K562 (cell line): Measurements from ENCODE around the gene CST6. TPM values are rescaled to one million over a fixed set of nuclear protein-coding genes. Genes with fewer than 3 reads are reported as not detected.

Source experiments
- CCNT2 ChIP-seq: IDR thresholded peaks from 2 replicates; pipeline ENCODE4 v1.6.1; 2011; ENCODE audit warnings: borderline replicate concordance, low read depth, mild to moderate bottlenecking, moderate library complexity, mixed read lengths, low read length; ENCODE audit not compliant: insufficient read length; ENCODE audit errors: extremely low read depth
- DIDO1 ChIP-seq: fragments of 450-650 bp; IDR thresholded peaks from 2 replicates; pipeline ENCODE4 v1.6.1; 2016; ENCODE audit warnings: low read depth, missing biosample characterization, missing genetic modification characterization
- FOXA1 ChIP-seq: fragments of 450-650 bp; IDR thresholded peaks from 2 replicates; pipeline ENCODE4 v1.6.1; 2016; ENCODE audit warnings: mild to moderate bottlenecking, borderline replicate concordance
- HCFC1 ChIP-seq: IDR thresholded peaks from 2 replicates; pipeline ENCODE4 v1.6.1; 2012; ENCODE audit warnings: low read depth, low read length, improper control_type of control experiment
- MBD2 ChIP-seq: sonication (generic); IDR thresholded peaks from 2 replicates; pipeline ENCODE4 v1.6.1; 2016; ENCODE audit warnings: low read depth, borderline replicate concordance
- MYC ChIP-seq, 2 experiments: fragments of 250-450 bp in 1 of 2; sonication (Bioruptor Pico) in 1 of 2; IDR thresholded peaks; 2 replicates each; pipeline versions ENCODE4 v1.5.1 to v1.6.1; 2012 to 2021; ENCODE audit warnings: low read depth in 2 of 2, borderline replicate concordance in 1 of 2, improper control_type of control experiment in 1 of 2, low read length in 1 of 2, mild to moderate bottlenecking in 1 of 2, moderate library complexity in 1 of 2
- NCOA4 ChIP-seq: fragments of 450-650 bp; IDR thresholded peaks from 2 replicates; pipeline ENCODE4 v1.6.1; 2018; ENCODE audit warnings: mild to moderate bottlenecking; ENCODE audit not compliant: partially characterized antibody
- NFXL1 ChIP-seq: fragments of 450-650 bp; formaldehyde crosslinking; IDR thresholded peaks from 2 replicates; pipeline ENCODE4 v1.4.0; 2021; ENCODE audit warnings: mild to moderate bottlenecking
- NR4A1 ChIP-seq, 2 experiments: fragments of 250-450 bp in 1 of 2; fragments of 450-650 bp in 1 of 2; sonication (Bioruptor Pico) in 1 of 2; IDR thresholded peaks; 2 replicates each; pipeline versions ENCODE4 v1.4.0 to v1.6.1; 2016 to 2020; ENCODE audit warnings: mild to moderate bottlenecking in 2 of 2, missing compliant biosample characterization in 1 of 2, missing genetic modification characterization in 1 of 2, moderate library complexity in 1 of 2
- NRF1 ChIP-seq, 2 experiments: fragments of 450-650 bp; IDR thresholded peaks in 1 of 2; conservative IDR thresholded peaks in 1 of 2; 2 replicates each; pipeline ENCODE4 v1.6.1; 2014; ENCODE audit warnings: mild to moderate bottlenecking in 2 of 2
- SMAD3 ChIP-seq: fragments of 450-650 bp; formaldehyde crosslinking; conservative IDR thresholded peaks from 2 replicates; pipeline ENCODE4 v1.4.0; 2020; ENCODE audit warnings: mild to moderate bottlenecking
- SREBF2 ChIP-seq: sonication (generic); formaldehyde crosslinking; IDR thresholded peaks from 2 replicates; pipeline ENCODE4 v1.4.0; 2020; ENCODE audit warnings: mild to moderate bottlenecking, missing genetic modification reagents
- TBL1XR1 ChIP-seq, 2 experiments: IDR thresholded peaks; 2 replicates each; pipeline ENCODE4 v1.6.1; 2012; ENCODE audit warnings: improper control_type of control experiment in 2 of 2, low read length in 2 of 2, mild to moderate bottlenecking in 1 of 2
- ZNF507 ChIP-seq: conservative IDR thresholded peaks from 2 replicates; pipeline ENCODE4 v1.6.1; 2017; ENCODE audit warnings: missing genetic modification characterization, missing compliant biosample characterization
- polyA plus RNA-seq, 8 experiments: library from polyadenylated mRNA; depleted of rRNA in 4 of 8; stranded (reverse) in 5 of 8; unstranded in 3 of 8; fragments of >200 nt; fragmentation: Nextera tagmentation in 2 of 8; fragmentation: Illumina TruSeq in 1 of 8; extraction: Ambion mirVana in 2 of 8; extraction: Trizol in 1 of 8; gene quantifications; 2 replicates each; pipeline versions ENCODE4 v1.2.1 to v1.2.3, GENCODE V29; 2011 to 2014; ENCODE audit warnings: inconsistent platforms in 1 of 8, missing spikeins in 1 of 8
- total RNA-seq, 7 experiments: library from RNA; depleted of rRNA in 6 of 7; stranded (reverse); fragments of >200 nt in 6 of 7; fragmentation: Illumina TruSeq in 2 of 7; extraction: Trizol in 2 of 7; gene quantifications; 2 replicates each; pipeline versions ENCODE4 v1.2.1 to v1.2.3, GENCODE V29; 2011 to 2021; ENCODE audit warnings: low replicate concordance in 1 of 7
- TF ChIP-seq, protein P1 (sequence below): fragments of 250-450 bp; sonication (Bioruptor Pico); IDR thresholded peaks from 2 replicates; pipeline ENCODE4 v1.5.0; 2021
- TF ChIP-seq, protein P2 (sequence below): sonication (generic); formaldehyde crosslinking; IDR thresholded peaks from 2 replicates; pipeline ENCODE4 v1.8.0; 2022; ENCODE audit warnings: mild to moderate bottlenecking, missing genetic modification reagents
- TF ChIP-seq, protein P3 (sequence below): fragments of 250-450 bp; sonication (Bioruptor Pico); IDR thresholded peaks from 2 replicates; pipeline ENCODE4 v1.4.0; 2020; ENCODE audit warnings: mild to moderate bottlenecking
- TF ChIP-seq, protein P4 (sequence below): fragments of 450-650 bp; IDR thresholded peaks from 2 replicates; pipeline ENCODE4 v1.6.1; 2016; ENCODE audit warnings: borderline replicate concordance
- TF ChIP-seq, protein P5 (sequence below): fragments of 250-450 bp; sonication (Bioruptor Pico); IDR thresholded peaks from 2 replicates; pipeline ENCODE4 v1.5.0; 2021

Gene CST6
- total and polyA plus RNA-seq, 9 of the 15 experiments (the other 6 are each of a cell fraction or from before 2014, with no cell fraction given): not detected

DNA sequence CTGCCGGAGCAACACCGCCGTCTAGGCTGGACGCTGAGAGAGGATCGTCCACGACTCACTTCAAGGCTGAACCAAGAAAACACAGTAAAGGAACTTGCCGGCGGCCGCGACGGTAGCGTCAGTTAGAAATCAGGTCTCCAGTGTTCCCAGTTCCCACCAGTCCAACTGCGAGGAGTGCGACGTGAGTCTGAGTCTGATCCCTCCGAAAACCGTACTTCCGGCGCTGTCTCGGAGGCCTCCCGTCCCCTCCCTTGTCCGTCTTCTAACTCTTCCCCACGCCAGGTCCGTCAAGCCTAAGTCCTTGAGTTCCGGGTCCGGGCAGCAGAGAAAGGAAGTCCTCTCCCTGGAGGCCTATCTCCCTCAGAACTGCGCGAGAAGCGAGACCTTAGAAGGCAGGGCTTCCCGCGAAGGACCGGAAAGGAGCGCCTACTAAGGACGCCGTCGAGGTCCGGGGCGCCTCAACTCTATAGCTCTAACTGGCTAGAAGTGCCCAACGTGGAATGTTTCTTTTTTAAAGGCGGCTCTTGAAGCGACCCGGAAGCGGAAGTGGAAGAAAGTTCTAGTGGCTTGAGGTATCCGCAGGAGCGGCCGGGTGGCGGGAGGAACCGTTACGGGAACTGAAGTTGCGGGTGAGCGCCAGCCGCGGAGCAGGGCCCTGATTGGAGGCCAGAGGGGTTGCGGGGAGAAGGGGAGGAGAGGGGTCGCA lies 9.7 kb upstream of the CST6 start, which contains the start of the genes BANF1 and EIF1AD (continued):
- TF ChIP-seq, protein P1, sequence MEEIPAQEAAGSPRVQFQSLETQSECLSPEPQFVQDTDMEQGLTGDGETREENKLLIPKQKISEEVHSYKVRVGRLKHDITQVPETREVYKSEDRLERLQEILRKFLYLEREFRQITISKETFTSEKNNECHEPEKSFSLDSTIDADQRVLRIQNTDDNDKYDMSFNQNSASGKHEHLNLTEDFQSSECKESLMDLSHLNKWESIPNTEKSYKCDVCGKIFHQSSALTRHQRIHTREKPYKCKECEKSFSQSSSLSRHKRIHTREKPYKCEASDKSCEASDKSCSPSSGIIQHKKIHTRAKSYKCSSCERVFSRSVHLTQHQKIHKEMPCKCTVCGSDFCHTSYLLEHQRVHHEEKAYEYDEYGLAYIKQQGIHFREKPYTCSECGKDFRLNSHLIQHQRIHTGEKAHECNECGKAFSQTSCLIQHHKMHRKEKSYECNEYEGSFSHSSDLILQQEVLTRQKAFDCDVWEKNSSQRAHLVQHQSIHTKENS (CRISPR knock-in tag): no peak
- TF ChIP-seq NFXL1 (CRISPR knock-in tag) (0 out of 2 replicates have a peak, but pooled peaks have one; percentile 16), SREBF2 (CRISPR knock-in tag) (no peak), CCNT2 (no peak), MBD2 (peak; percentile 67; the same call in 1 of the 2 replicates), ZNF507 (tag) (no peak), NCOA4 (peak; percentile 3), TBL1XR1 (IDR thresholded peaks at IDR 0.05; ENCODE audit: low read length in 2 of 2) (peak; percentile 74 to 89; a peak in 3 of 4 replicates), NR4A1 (CRISPR knock-in tag; IDR thresholded peaks at IDR 0.05) (no peak), NR4A1 (tag; IDR thresholded peaks at IDR 0.05) (peak; percentile 88; the same call in 1 of the 2 replicates), DIDO1 (peak; percentile 97), FOXA1 (no peak), HCFC1 (peak; percentile 91), SMAD3 (no peak), MYC (IDR thresholded peaks at IDR 0.05; ENCODE audit: low read depth, low read length) (peak; percentile 84), MYC (CRISPR knock-in tag; IDR thresholded peaks at IDR 0.05; ENCODE audit: borderline replicate concordance, low read depth) (peak; percentile 96; the same call in 1 of the 2 replicates), NRF1 (conservative IDR thresholded peaks at IDR 0.05 in 1 of 2, IDR thresholded peaks at IDR 0.05 in 1 of 2) (peak in 1 of 2 experiments; percentile 10; a peak in 1 of 4 replicates)
- TF ChIP-seq, protein P2, sequence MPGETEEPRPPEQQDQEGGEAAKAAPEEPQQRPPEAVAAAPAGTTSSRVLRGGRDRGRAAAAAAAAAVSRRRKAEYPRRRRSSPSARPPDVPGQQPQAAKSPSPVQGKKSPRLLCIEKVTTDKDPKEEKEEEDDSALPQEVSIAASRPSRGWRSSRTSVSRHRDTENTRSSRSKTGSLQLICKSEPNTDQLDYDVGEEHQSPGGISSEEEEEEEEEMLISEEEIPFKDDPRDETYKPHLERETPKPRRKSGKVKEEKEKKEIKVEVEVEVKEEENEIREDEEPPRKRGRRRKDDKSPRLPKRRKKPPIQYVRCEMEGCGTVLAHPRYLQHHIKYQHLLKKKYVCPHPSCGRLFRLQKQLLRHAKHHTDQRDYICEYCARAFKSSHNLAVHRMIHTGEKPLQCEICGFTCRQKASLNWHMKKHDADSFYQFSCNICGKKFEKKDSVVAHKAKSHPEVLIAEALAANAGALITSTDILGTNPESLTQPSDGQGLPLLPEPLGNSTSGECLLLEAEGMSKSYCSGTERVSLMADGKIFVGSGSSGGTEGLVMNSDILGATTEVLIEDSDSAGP (CRISPR knock-in tag): peak; percentile 82; the same call in 1 of the 2 replicates
- TF ChIP-seq, protein P3, sequence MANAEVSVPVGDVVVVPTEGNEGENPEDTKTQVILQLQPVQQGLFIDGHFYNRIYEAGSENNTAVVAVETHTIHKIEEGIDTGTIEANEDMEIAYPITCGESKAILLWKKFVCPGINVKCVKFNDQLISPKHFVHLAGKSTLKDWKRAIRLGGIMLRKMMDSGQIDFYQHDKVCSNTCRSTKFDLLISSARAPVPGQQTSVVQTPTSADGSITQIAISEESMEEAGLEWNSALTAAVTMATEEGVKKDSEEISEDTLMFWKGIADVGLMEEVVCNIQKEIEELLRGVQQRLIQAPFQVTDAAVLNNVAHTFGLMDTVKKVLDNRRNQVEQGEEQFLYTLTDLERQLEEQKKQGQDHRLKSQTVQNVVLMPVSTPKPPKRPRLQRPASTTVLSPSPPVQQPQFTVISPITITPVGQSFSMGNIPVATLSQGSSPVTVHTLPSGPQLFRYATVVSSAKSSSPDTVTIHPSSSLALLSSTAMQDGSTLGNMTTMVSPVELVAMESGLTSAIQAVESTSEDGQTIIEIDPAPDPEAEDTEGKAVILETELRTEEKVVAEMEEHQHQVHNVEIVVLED (CRISPR knock-in tag): peak; percentile 78
- TF ChIP-seq, protein P4, sequence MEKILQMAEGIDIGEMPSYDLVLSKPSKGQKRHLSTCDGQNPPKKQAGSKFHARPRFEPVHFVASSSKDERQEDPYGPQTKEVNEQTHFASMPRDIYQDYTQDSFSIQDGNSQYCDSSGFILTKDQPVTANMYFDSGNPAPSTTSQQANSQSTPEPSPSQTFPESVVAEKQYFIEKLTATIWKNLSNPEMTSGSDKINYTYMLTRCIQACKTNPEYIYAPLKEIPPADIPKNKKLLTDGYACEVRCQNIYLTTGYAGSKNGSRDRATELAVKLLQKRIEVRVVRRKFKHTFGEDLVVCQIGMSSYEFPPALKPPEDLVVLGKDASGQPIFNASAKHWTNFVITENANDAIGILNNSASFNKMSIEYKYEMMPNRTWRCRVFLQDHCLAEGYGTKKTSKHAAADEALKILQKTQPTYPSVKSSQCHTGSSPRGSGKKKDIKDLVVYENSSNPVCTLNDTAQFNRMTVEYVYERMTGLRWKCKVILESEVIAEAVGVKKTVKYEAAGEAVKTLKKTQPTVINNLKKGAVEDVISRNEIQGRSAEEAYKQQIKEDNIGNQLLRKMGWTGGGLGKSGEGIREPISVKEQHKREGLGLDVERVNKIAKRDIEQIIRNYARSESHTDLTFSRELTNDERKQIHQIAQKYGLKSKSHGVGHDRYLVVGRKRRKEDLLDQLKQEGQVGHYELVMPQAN: peak; percentile 86; the same call in 1 of the 2 replicates
- TF ChIP-seq, protein P5, sequence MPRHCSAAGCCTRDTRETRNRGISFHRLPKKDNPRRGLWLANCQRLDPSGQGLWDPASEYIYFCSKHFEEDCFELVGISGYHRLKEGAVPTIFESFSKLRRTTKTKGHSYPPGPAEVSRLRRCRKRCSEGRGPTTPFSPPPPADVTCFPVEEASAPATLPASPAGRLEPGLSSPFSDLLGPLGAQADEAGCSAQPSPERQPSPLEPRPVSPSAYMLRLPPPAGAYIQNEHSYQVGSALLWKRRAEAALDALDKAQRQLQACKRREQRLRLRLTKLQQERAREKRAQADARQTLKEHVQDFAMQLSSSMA (CRISPR knock-in tag): peak; percentile 93
